A549 (cell line): ENCODE data around the gene DOK6.

Experiments
- EP300 ChIP-seq, 2 experiments: fragments of >200 bp; sonication (Bioruptor Twin); formaldehyde crosslinking; IDR thresholded peaks; 2 replicates in 1 of 2; 3 replicates in 1 of 2; pipeline ENCODE4 v1.6.1; 2016 to 2017
- ESRRA ChIP-seq: fragments of 150-350 bp; IDR thresholded peaks from 2 replicates; pipeline ENCODE4 v1.6.1; 2014; ENCODE audit warnings: mild to moderate bottlenecking, low read length, borderline replicate concordance
- GATA3 ChIP-seq: IDR thresholded peaks from 2 replicates; pipeline ENCODE4 v1.6.1; 2012; ENCODE audit warnings: borderline replicate concordance
- RAD21 ChIP-seq, 2 experiments: fragments of >200 bp in 1 of 2; sonication (Bioruptor Twin) in 1 of 2; formaldehyde crosslinking in 1 of 2; IDR thresholded peaks in 1 of 2; conservative IDR thresholded peaks in 1 of 2; 2 replicates in 1 of 2; 3 replicates in 1 of 2; pipeline ENCODE4 v1.6.1; 2012 to 2018; ENCODE audit warnings: inconsistent platforms in 1 of 2
- RFX5 ChIP-seq: fragments of 450-650 bp; IDR thresholded peaks from 2 replicates; pipeline ENCODE4 v1.7.1; 2014; ENCODE audit warnings: antibody characterized with exemption, mild to moderate bottlenecking, moderate library complexity
- SMC3 ChIP-seq: fragments of >200 bp; sonication (Bioruptor Twin); formaldehyde crosslinking; IDR thresholded peaks from 3 replicates; pipeline ENCODE4 v1.6.1; 2018; ENCODE audit warnings: inconsistent platforms
- TF ChIP-seq, protein P1 (sequence below): fragments of >200 bp; sonication (Bioruptor Twin); formaldehyde crosslinking; IDR thresholded peaks from 3 replicates; pipeline ENCODE4 v1.5.1; 2016
- TF ChIP-seq, protein P2 (sequence below): fragments of >200 bp; sonication (Bioruptor Twin); formaldehyde crosslinking; IDR thresholded peaks from 3 replicates; pipeline ENCODE4 v1.6.1; 2016

DNA sequence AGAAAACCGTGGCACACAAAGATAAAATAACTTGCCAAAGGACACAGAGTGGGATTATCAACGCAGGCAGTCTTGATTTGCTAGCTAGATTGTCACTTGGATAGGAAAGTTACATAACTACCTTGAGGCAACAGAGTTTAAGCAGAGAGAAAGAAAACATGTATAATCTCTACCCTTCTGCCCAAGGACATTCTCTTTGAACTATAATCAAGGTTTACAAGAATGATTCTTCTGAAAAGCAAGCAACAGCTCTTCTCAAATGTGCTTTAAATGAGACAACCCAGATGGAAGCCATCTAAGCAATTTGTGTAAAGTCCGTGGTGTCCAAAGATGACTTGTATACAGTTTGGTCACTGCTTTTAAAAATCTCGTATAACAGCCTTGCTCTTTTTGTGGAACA is 369.6 kb downstream of the DOK6 start:
- no peak for TF ChIP-seq RFX5
- TF ChIP-seq, protein P1, sequence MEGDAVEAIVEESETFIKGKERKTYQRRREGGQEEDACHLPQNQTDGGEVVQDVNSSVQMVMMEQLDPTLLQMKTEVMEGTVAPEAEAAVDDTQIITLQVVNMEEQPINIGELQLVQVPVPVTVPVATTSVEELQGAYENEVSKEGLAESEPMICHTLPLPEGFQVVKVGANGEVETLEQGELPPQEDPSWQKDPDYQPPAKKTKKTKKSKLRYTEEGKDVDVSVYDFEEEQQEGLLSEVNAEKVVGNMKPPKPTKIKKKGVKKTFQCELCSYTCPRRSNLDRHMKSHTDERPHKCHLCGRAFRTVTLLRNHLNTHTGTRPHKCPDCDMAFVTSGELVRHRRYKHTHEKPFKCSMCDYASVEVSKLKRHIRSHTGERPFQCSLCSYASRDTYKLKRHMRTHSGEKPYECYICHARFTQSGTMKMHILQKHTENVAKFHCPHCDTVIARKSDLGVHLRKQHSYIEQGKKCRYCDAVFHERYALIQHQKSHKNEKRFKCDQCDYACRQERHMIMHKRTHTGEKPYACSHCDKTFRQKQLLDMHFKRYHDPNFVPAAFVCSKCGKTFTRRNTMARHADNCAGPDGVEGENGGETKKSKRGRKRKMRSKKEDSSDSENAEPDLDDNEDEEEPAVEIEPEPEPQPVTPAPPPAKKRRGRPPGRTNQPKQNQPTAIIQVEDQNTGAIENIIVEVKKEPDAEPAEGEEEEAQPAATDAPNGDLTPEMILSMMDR, result no peak
- no peak for TF ChIP-seq RAD21 (conservative IDR thresholded peaks at IDR 0.05 in 1 of 2, IDR thresholded peaks at IDR 0.05 in 1 of 2)
- no peak for TF ChIP-seq EP300 (IDR thresholded peaks at IDR 0.05)
- TF ChIP-seq ESRRA, result no peak
- TF ChIP-seq GATA3, result no peak
- no peak for TF ChIP-seq SMC3
- TF ChIP-seq, protein P2, sequence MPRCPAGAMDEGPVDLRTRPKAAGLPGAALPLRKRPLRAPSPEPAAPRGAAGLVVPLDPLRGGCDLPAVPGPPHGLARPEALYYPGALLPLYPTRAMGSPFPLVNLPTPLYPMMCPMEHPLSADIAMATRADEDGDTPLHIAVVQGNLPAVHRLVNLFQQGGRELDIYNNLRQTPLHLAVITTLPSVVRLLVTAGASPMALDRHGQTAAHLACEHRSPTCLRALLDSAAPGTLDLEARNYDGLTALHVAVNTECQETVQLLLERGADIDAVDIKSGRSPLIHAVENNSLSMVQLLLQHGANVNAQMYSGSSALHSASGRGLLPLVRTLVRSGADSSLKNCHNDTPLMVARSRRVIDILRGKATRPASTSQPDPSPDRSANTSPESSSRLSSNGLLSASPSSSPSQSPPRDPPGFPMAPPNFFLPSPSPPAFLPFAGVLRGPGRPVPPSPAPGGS, result no peak
